GM12892 (cell line): ENCODE results near the gene ZNF280B.

Experiments used
- POLR2A ChIP-seq: IDR thresholded peaks from 2 replicates; pipeline ENCODE4 v1.6.1; 2011; ENCODE audit warnings: low read depth, low read length, control low read depth
- POLR2AphosphoS5 ChIP-seq: IDR thresholded peaks from 2 replicates; pipeline ENCODE4 v1.6.1; 2011; ENCODE audit warnings: low read depth, low read length, control low read depth
- TAF1 ChIP-seq: IDR thresholded peaks from 2 replicates; pipeline ENCODE4 v1.6.1; 2011; ENCODE audit warnings: low read depth, mild to moderate bottlenecking, control low read depth, low read length, borderline replicate concordance

DNA sequence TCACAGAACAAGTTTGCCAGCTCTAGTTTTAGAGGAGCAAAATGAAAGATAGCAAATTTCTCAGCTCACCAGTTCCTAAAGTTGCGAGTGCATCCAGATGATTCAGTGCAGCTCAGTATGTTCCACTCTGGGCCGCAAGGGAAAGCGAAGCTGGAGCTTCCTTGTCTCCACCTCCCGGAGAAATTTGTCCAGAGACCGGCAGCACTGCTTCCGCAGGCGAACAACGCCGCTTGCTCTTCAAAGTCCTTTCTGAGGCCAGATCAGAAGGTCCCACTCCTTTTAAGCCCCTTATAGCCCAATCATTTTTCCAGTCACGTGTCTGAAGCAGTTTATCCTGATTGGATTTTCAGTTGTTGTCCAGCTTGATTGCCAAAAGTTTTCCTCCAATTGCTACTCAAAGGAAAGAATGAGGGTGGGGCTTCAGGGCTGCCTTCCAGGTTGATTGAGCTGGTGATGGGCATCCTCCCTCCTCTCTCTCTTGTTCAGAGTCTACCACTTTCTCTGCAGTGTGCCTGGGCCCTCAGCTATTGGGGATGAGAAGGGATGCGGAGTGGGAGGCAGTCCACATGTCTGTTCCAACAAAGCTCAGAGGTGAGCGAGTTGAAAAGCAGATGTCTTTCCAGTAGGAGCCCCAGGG lies 11.6 kb upstream of the ZNF280B start, which contains the start of gene ZNF280A:
- TF ChIP-seq TAF1: no peak
- no peak for TF ChIP-seq POLR2AphosphoS5
- TF ChIP-seq POLR2A: no peak
